ENCODE data around the gene LMBR1.
"Not testable (repeated sequence)": the region's sequence is repeated elsewhere in the genome, so short reads cannot be mapped to it uniquely, and the experiment has no call there.

The LMBR1 gene

GRCh38 chr7:156655983-156656382 is 237.0 kb downstream of the LMBR1 start:
- DNase-seq (ENCODE audit: low read depth in 3 of 3), result no peak

GRCh38 chr7:156655251-156655650 is 237.7 kb downstream of the LMBR1 start:
- no peak for DNase-seq (ENCODE audit: low read depth in 3 of 3)

- DNase-seq (ENCODE audit: low read depth in 3 of 3), result no peak
Observed at GRCh38 chr7:156654511-156655234, 238.3 kb downstream of the LMBR1 start.

GRCh38 chr7:156652886-156653568 is 240.0 kb downstream of the LMBR1 start:
- DNase-seq (ENCODE audit: low read depth in 3 of 3), result no peak

- DNase-seq (ENCODE audit: low read depth in 3 of 3), result no peak
Observed at GRCh38 chr7:156651474-156651873, 241.5 kb downstream of the LMBR1 start.

GRCh38 chr7:156650042-156650441 is 242.9 kb downstream of the LMBR1 start:
- no peak for DNase-seq (ENCODE audit: low read depth in 3 of 3)

- DNase-seq (ENCODE audit: low read depth in 3 of 3), result not testable (repeated sequence)
Observed at GRCh38 chr7:156647330-156647729, 245.7 kb downstream of the LMBR1 start.

GRCh38 chr7:156642306-156643045 is 250.5 kb downstream of the LMBR1 start:
- DNase-seq (ENCODE audit: low read depth in 3 of 3), result no peak

- DNase-seq (ENCODE audit: low read depth in 3 of 3), result peak in 1 of 3 experiments; percentile 37
Observed at GRCh38 chr7:156640949-156641485, 252.0 kb downstream of the LMBR1 start.

GRCh38 chr7:156640257-156640948 is 252.6 kb downstream of the LMBR1 start, which contains the start of gene RNF32:
TSS of gene RNF32 (plus strand) at chr7:156640774. CDS start at chr7:156643878, 3,104 bp downstream.
- DNase-seq (ENCODE audit: low read depth in 3 of 3), result peak; percentile 93 to 100 (median 98)

GRCh38 chr7:156639426-156640256 is 253.3 kb downstream of the LMBR1 start:
- DNase-seq (ENCODE audit: low read depth in 3 of 3), result no peak

GRCh38 chr7:156638443-156639077 is 254.4 kb downstream of the LMBR1 start:
- no peak for DNase-seq (ENCODE audit: low read depth in 3 of 3)

- not testable (repeated sequence) for DNase-seq (ENCODE audit: low read depth in 3 of 3)
Observed at GRCh38 chr7:156637093-156637492, 255.9 kb downstream of the LMBR1 start.

- DNase-seq (ENCODE audit: low read depth in 3 of 3), result no peak
Observed at GRCh38 chr7:156635529-156636385, 257.2 kb downstream of the LMBR1 start.

- DNase-seq (ENCODE audit: low read depth in 3 of 3), result no peak
Observed at GRCh38 chr7:156634117-156634516, 258.9 kb downstream of the LMBR1 start.

- no peak for DNase-seq (ENCODE audit: low read depth in 3 of 3)
Observed at GRCh38 chr7:156629873-156630272, 263.1 kb downstream of the LMBR1 start.

GRCh38 chr7:156628562-156628961 is 264.4 kb downstream of the LMBR1 start:
- no peak for DNase-seq (ENCODE audit: low read depth in 3 of 3)

Measured in stimulated activated CD4-positive, alpha-beta T cell treated with anti-CD3 and anti-CD28 coated beads, TNF-alpha, amount 100 ng/mL, for 4 hours (primary cell).